CD14-positive monocyte (primary cell): Measurements from ENCODE around the gene RAI1. TPM values are rescaled to one million over a fixed set of nuclear protein-coding genes. Genes with fewer than 3 reads are reported as not detected.

Source experiments
- DNase-seq, 3 donors: peaks; one replicate each; pipeline ENCODE4 v3.0.0-alpha.2; 2011 to 2022
- H2AFZ ChIP-seq: 2 replicates; pipeline ENCODE4 v1.6.0; 2012; ENCODE audit warnings: mild to moderate bottlenecking, low read depth, low read length, inconsistent platforms; ENCODE audit not compliant: insufficient read depth, poor library complexity, severe bottlenecking
- H3K27ac ChIP-seq, 2 donors: 1 replicate in 1 of 2; 2 replicates in 1 of 2; pipeline ENCODE4 v1.5.1; 2012 to 2013; ENCODE audit warnings: low read length in 2 of 2, control low read depth in 1 of 2, inconsistent platforms in 1 of 2, low read depth in 1 of 2, mild to moderate bottlenecking in 1 of 2
- H3K27me3 ChIP-seq, 2 donors: one replicate each; pipeline versions ENCODE4 v1.6.0 to v1.6.1; 2011 to 2013; ENCODE audit warnings: low read length in 2 of 2; ENCODE audit not compliant: control insufficient read depth in 2 of 2, insufficient read depth in 2 of 2
- H3K36me3 ChIP-seq, 2 donors: replicated peaks in 1 of 2; 1 replicate in 1 of 2; 2 replicates in 1 of 2; pipeline versions ENCODE4 v1.5.1 to v1.6.1; 2012 to 2013; ENCODE audit warnings: low read length in 2 of 2, control low read depth in 1 of 2, inconsistent platforms in 1 of 2, mild to moderate bottlenecking in 1 of 2; ENCODE audit not compliant: insufficient read depth in 2 of 2, control insufficient read depth in 1 of 2
- H3K4me1 ChIP-seq, 2 donors: 1 replicate in 1 of 2; 2 replicates in 1 of 2; pipeline versions ENCODE4 v1.5.1 to v1.6.1; 2012 to 2013; ENCODE audit warnings: low read length in 2 of 2, control low read depth in 1 of 2, inconsistent platforms in 1 of 2, mild to moderate bottlenecking in 1 of 2, moderate library complexity in 1 of 2; ENCODE audit not compliant: insufficient read depth in 2 of 2, control insufficient read depth in 1 of 2
- H3K4me2 ChIP-seq: replicated peaks from 2 replicates; pipeline ENCODE3; 2012; ENCODE audit warnings: low read length, moderate library complexity, mild to moderate bottlenecking; ENCODE audit not compliant: poor library complexity, severe bottlenecking; ENCODE audit errors: extremely low read depth
- H3K4me3 ChIP-seq, 3 experiments: fragments of 200-600 bp in 1 of 3; sonication (generic) in 1 of 3; replicated peaks in 1 of 3; 1 replicate in 2 of 3; 2 replicates in 1 of 3; pipeline ENCODE4 v1.5.1; 2011 to 2013; ENCODE audit warnings: low read length in 3 of 3, mild to moderate bottlenecking in 3 of 3, control low read depth in 2 of 3, low read depth in 2 of 3, inconsistent platforms in 1 of 3, moderate library complexity in 1 of 3
- H3K79me2 ChIP-seq: 2 replicates; pipeline ENCODE4 v1.6.0; 2012; ENCODE audit warnings: mild to moderate bottlenecking, control low read depth, inconsistent platforms, low read length, moderate library complexity; ENCODE audit not compliant: insufficient read depth
- H3K9ac ChIP-seq: 2 replicates; pipeline ENCODE4 v1.6.0; 2017; ENCODE audit warnings: low read length, mild to moderate bottlenecking; ENCODE audit not compliant: insufficient read depth, poor library complexity, severe bottlenecking
- H3K9me3 ChIP-seq, 2 donors: replicated peaks in 1 of 2; 1 replicate in 1 of 2; 2 replicates in 1 of 2; pipeline versions ENCODE4 v1.5.1 to v1.6.1; 2012 to 2013; ENCODE audit warnings: low read length in 2 of 2, control low read depth in 1 of 2; ENCODE audit not compliant: control insufficient read depth in 1 of 2, insufficient read depth in 1 of 2
- H4K20me1 ChIP-seq: 2 replicates; pipeline ENCODE4 v1.6.0; 2012; ENCODE audit warnings: mild to moderate bottlenecking, low read length, control low read depth, moderate library complexity; ENCODE audit not compliant: insufficient read depth
- H3K27ac Mint-ChIP-seq, 7 donors: one replicate each; pipeline ENCODE4 v1.8.0; 2020; ENCODE audit warnings: mild to moderate bottlenecking in 7 of 7, mixed read lengths in 7 of 7, moderate library complexity in 6 of 7, inconsistent platforms in 2 of 7
- H3K27me3 Mint-ChIP-seq, 3 donors: one replicate each; pipeline ENCODE4 v1.8.0; 2021 to 2022; ENCODE audit warnings: low read depth in 3 of 3, mild to moderate bottlenecking in 3 of 3, mixed read lengths in 3 of 3, moderate library complexity in 3 of 3, inconsistent platforms in 1 of 3
- H3K36me3 Mint-ChIP-seq, 2 donors: one replicate each; pipeline ENCODE4 v1.8.0; 2020; ENCODE audit warnings: mixed read lengths in 2 of 2, inconsistent platforms in 1 of 2, mild to moderate bottlenecking in 1 of 2
- H3K4me1 Mint-ChIP-seq: one replicate; pipeline ENCODE4 v1.8.0; 2020; ENCODE audit warnings: mild to moderate bottlenecking, mixed read lengths
- H3K4me3 Mint-ChIP-seq, 2 donors: one replicate each; pipeline ENCODE4 v1.8.0; 2020; ENCODE audit warnings: mild to moderate bottlenecking in 2 of 2, mixed read lengths in 2 of 2, moderate library complexity in 1 of 2
- H3K9me3 Mint-ChIP-seq, 7 donors: one replicate each; pipeline ENCODE4 v1.8.0; 2020 to 2022; ENCODE audit warnings: mixed read lengths in 7 of 7, mild to moderate bottlenecking in 6 of 7, moderate library complexity in 6 of 7, inconsistent platforms in 2 of 7
- CTCF ChIP-seq: fragments of 200-600 bp; IDR thresholded peaks from one replicate; pipeline ENCODE4 v1.8.0; 2022; ENCODE audit warnings: antibody characterized with exemption, mild to moderate bottlenecking
- WGBS: methylation state at CpG from one replicate; pipeline ENCODE4 v1.1.5; 2013; ENCODE audit warnings: missing lambda C conversion rate; ENCODE audit not compliant: insufficient coverage; 5-methylcytosine and 5-hydroxymethylcytosine counted together
- intact Hi-C, 2 donors: fragments of 100-400 bp; cut with micrococcal nuclease; formaldehyde crosslinking; loops; one replicate each; pipeline versions ENCODE4 v1.15.0 to v1.15.1; 2023
- polyA plus RNA-seq, 3 donors: library from polyadenylated mRNA; depleted of rRNA in 1 of 3; unstranded in 2 of 3; stranded (reverse) in 1 of 3; fragments of 300-500 nt in 2 of 3; fragments of >200 nt in 1 of 3; fragmentation: Illumina TruSeq in 2 of 3; gene quantifications; 1 replicate in 2 of 3; 2 replicates in 1 of 3; pipeline ENCODE4 v1.2.3, GENCODE V29; 2012 to 2021

Gene RAI1
- polyA plus RNA-seq, 3 donors: 0.89 to 4.4 (median 1.5) TPM

- Histone ChIP-seq H3K4me2 (no peak overlapping the region), H3K9me3 (no peaks in the 10 kb centered on the region), H3K4me3 (no peak overlapping the region), H2AFZ (no peak overlapping the region), H4K20me1 (no peaks in the 10 kb centered on the region), H3K79me2 (no peaks in the 10 kb centered on the region), H3K27ac (no peak overlapping the region), H3K4me1 (peaks cover 11 to 16% of the 10 kb centered on the region in 2 donors), H3K9ac (no peak overlapping the region), H3K27me3 (no peaks in the 10 kb centered on the region), H3K36me3 (no peaks in the 10 kb centered on the region)
- no peak for TF ChIP-seq CTCF
- H3K4me3 Mint-ChIP-seq: no peak overlapping the region
- H3K27me3 Mint-ChIP-seq: peaks cover 0 to 11% (median 8%) of the 10 kb centered on the region in 3 donors
- H3K36me3 Mint-ChIP-seq: no peaks in the 10 kb centered on the region
- H3K4me1 Mint-ChIP-seq: peaks cover 25% of the 10 kb centered on the region
- intact Hi-C loops: no loop called here
- H3K27ac Mint-ChIP-seq: peak overlapping the region in 1 of 7 donors; percentile 48
- 90% methylated on average over 1 of the region's 6 CpGs for WGBS
- H3K9me3 Mint-ChIP-seq: no peaks in the 10 kb centered on the region
- no peak for DNase-seq
These were observed 16.0 kb upstream of the RAI1 start for GRCh38 chr17:17665255-17665654.

- no peaks in the 10 kb centered on the region for H4K20me1 ChIP-seq
- no peak overlapping the region for H3K4me3 ChIP-seq
- no peak for TF ChIP-seq CTCF
- peaks cover 0 to under 1% (median 0%) of the 10 kb centered on the region in 7 donors for H3K9me3 Mint-ChIP-seq
- H3K9ac ChIP-seq: no peak overlapping the region
- H3K4me2 ChIP-seq: no peak overlapping the region
- H2AFZ ChIP-seq: no peak overlapping the region
- H3K27me3 ChIP-seq: no peaks in the 10 kb centered on the region
- H3K36me3 ChIP-seq: no peaks in the 10 kb centered on the region
- H3K36me3 Mint-ChIP-seq: no peaks in the 10 kb centered on the region
- H3K4me1 ChIP-seq: peaks cover 11 to 16% of the 10 kb centered on the region in 2 donors
- DNase-seq: no peak
- H3K27ac ChIP-seq: no peak overlapping the region
- H3K27me3 Mint-ChIP-seq: peaks cover 0 to 11% (median 8%) of the 10 kb centered on the region in 3 donors
- no peak overlapping the region for H3K27ac Mint-ChIP-seq
- H3K4me1 Mint-ChIP-seq: peaks cover 25% of the 10 kb centered on the region
- no peaks in the 10 kb centered on the region for H3K9me3 ChIP-seq
- WGBS: 80% methylated on average over 12 of the region's 13 CpGs
- H3K79me2 ChIP-seq: no peaks in the 10 kb centered on the region
- intact Hi-C loops: no loop called here
- no peak overlapping the region for H3K4me3 Mint-ChIP-seq
These were observed 15.0 kb upstream of the RAI1 start for GRCh38 chr17:17666111-17666714.
